GM12801 (cell line): Measurements from ENCODE around the gene NCSTN.

Source experiments
- TF ChIP-seq, protein P1 (sequence below): IDR thresholded peaks from one replicate; pipeline ENCODE4 v1.5.1; 2011; ENCODE audit warnings: control low read depth; ENCODE audit not compliant: insufficient read length; ENCODE audit errors: extremely low read depth

The NCSTN gene

DNA sequence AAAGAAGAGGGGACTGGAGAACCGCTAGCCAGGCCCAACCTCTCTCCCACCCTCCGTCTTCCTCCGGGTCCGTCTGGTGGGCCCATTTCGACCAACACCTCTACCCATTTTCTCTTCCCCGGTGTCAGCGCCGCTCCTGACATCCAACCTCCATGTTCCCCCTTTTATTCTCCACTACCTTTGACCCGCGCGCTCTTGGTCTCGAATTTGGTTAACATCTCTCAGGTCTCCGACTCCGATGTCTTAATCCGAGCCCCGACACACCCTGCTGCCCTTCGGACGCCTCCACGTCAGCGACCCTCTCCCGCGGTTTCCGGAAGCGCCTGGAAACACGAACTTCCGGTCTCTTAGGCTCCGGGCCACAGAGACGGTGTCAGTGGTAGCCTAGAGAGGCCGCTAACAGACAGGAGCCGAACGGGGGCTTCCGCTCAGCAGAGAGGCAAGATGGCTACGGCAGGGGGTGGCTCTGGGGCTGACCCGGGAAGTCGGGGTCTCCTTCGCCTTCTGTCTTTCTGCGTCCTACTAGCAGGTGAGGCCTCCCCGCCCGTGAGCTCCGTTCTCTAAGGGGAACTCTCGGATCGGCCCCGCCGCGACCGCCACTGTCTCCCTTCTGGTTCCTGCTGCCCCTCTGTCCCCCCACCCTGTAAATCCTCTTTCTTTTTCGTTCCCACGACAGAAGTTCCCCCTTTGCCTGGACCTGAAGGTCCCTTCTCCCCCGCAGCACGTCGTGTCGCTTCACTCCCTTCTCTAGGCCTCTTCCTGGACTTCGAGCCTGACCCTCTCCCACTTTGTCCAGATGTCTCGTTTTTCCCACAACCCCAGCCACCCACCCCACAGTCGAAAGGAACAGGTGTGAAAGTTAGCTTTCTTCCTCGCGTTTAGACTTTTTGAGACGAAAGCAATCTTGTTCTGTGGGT is at the start of gene NCSTN, which contains the start of gene COPA:
Gene NCSTN (plus strand): TSS at position 431 of the 917 bp plus-strand sequence. CDS start 14 bp downstream, at position 445.
Gene COPA (minus strand): TSS at position 298 of the 917 bp plus-strand sequence. CDS start 80 bp downstream, at position 218.
- TF ChIP-seq, protein P1, sequence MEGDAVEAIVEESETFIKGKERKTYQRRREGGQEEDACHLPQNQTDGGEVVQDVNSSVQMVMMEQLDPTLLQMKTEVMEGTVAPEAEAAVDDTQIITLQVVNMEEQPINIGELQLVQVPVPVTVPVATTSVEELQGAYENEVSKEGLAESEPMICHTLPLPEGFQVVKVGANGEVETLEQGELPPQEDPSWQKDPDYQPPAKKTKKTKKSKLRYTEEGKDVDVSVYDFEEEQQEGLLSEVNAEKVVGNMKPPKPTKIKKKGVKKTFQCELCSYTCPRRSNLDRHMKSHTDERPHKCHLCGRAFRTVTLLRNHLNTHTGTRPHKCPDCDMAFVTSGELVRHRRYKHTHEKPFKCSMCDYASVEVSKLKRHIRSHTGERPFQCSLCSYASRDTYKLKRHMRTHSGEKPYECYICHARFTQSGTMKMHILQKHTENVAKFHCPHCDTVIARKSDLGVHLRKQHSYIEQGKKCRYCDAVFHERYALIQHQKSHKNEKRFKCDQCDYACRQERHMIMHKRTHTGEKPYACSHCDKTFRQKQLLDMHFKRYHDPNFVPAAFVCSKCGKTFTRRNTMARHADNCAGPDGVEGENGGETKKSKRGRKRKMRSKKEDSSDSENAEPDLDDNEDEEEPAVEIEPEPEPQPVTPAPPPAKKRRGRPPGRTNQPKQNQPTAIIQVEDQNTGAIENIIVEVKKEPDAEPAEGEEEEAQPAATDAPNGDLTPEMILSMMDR, result no peak

DNA sequence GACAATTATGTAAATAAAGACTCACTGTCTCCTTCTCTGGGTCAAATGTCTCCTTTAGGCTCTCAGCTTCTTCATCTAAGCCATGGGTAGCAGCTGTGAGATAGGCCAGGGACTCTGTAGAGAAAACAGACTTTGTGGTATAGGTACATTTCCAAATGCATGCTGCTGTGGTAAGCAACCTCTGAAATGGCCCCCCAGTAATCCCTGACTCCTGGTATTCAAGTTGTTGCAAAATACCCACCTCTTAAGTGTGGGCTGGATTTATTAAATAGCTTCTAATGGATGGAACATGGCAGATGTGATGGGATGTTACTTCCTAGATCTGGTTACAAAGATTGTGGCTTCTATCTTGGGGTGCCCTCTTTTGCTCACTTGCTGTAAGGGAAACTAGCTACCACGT is 47.1 kb upstream of the NCSTN start:
- TF ChIP-seq, protein P1, result no peak

DNA sequence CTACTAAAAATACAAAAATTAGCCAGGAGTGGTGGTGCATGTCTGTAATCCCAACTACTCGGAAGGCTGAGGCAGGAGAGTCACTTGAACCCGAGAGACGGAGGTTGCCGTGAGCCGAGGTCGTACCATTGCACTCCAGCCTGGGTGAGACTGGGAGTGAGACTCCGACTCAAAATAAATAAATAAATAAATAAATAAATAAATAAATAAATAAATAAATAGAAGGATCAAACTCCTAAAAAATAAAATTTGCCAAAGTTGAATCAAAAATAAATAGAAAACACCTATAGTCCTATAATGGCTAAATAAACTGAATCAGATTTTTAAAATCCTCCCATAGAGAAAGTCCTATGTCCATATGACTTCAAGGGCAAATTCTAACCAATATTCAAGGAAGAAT is 43.0 kb upstream of the NCSTN start:
- TF ChIP-seq, protein P1, result no peak

DNA sequence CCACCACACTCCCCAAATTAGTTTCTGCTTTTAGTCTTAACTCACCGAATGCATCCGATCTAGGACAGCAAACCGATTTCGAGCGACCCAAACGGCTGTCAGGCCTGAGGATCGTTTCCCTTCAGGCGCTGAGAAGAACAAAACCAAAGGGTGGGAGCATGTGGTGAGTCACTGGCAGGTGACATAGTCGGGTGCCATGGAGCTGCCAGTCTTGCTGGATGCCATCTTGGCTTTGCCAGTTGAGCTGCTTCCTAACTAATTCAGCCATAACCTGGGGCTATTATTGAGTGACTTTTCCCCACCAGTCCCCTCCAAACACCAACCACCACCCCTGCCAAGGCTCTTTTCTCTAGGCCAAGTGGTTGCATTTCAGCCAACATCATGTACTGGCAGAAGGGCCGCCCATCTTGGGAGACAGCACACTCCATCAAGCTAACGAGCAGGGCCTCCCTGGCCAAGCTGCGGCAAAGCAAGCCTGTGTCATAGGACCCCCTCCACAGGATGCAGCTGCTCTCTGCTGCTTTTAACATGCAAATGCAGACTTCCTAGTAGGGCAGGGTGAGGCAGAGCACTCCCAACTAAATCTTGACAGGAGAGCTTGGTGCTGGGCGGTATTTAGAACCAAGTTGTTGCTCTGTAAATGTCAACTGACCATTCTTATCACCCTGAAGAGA is 35.9 kb upstream of the NCSTN start:
- TF ChIP-seq, protein P1, result no peak

DNA sequence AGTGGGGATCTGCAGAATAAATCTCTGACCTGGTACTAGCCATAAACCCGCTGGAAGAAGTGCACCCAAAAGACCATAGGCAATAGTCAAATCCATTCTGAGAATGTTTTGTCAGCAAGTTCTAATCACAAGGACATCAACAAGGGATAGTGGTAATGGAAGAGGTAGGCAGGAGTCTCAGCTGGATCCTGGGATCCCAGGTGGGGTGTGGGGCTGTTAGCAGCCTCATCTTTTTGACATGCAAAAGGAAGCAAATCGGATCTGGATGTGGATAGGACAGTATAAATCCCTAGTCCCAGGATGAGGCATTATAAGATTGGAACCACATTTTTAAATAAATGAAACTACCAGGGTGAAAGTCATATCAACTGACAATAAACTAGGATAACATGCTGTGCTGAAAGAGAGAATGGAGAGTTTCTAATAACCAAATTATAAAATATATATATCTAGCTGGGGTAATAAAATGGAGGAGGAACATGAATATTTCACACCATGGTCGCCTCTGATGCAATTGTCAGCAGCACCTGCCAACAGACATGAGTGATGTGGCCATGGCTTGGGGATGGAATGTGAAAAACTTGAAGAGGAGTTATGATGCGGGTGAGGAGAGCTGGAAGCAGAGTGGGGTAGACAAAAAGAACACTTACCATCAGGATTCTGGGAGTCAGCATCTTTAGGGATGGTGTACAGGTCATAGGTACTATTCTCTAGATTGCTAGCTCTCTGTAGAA is 34.6 kb upstream of the NCSTN start:
- TF ChIP-seq, protein P1, result no peak

DNA sequence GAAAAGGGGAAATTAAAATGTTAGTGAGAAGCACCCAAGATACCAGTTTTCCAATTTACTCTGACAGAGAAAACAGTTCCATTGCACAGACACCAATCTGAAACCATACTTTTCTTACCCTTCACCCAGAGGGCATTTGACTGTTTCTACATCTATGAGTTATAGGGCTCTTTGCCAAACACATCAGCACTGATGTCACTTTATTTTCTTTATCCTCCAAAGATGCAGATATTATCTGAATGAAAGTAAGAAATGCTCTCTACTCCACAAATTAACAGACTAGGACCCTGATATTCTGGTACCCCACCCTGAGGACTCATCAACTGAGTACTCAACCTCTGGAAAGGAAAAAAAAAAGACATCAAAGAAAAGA is 34.0 kb upstream of the NCSTN start:
- TF ChIP-seq, protein P1, result no peak

DNA sequence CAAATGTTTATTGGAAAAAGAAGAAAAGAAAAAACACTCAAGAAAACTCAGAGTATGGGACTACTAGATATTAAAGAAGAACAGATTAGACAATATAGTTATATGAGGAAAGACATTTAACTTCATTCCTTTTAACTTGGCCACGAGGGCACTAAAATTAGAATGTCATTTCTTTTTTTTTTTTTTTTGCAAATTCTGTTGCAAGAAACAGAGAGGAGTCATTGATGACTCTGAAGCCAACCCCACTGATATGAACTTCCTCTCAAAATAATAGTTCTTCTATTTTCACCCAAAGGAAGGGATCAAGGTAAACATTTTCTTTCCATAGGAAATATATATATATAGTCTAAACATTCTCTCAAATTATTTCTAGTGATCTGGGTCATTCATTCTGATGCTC is 33.6 kb upstream of the NCSTN start:
- TF ChIP-seq, protein P1, result no peak
